Measurements from ENCODE around the gene TMEM158.

DNA sequence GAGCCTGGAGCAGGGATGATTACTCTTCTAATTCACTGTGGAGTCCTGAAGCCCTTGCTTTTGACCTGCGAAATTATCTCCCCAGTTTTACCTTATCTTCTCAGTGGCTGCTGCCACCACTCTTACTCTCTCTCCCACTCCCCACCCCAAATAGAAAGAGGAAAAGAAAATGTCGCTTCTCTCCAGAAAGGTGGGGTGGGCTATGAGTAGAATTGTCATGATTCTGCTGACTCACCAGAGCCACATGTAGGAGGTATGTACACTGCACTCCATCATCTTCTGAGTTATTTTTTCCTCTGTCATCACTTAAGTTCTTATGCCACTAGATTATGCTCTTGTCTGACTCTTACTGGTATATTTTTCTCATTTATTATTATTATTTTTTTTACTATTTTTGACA is 43.9 kb upstream of the TMEM158 start:
- TF ChIP-seq, protein P1, sequence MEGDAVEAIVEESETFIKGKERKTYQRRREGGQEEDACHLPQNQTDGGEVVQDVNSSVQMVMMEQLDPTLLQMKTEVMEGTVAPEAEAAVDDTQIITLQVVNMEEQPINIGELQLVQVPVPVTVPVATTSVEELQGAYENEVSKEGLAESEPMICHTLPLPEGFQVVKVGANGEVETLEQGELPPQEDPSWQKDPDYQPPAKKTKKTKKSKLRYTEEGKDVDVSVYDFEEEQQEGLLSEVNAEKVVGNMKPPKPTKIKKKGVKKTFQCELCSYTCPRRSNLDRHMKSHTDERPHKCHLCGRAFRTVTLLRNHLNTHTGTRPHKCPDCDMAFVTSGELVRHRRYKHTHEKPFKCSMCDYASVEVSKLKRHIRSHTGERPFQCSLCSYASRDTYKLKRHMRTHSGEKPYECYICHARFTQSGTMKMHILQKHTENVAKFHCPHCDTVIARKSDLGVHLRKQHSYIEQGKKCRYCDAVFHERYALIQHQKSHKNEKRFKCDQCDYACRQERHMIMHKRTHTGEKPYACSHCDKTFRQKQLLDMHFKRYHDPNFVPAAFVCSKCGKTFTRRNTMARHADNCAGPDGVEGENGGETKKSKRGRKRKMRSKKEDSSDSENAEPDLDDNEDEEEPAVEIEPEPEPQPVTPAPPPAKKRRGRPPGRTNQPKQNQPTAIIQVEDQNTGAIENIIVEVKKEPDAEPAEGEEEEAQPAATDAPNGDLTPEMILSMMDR (IDR thresholded peaks at IDR 0.05; ENCODE audit: low read length) = no peak
- no peak for TF ChIP-seq EZH2 (optimal IDR thresholded peaks at IDR 0.05; ENCODE audit: low read depth, low read length)
